Neural cell (in vitro differentiated cells): ENCODE data around the gene MDGA2. TPM values are rescaled to one million over a fixed set of nuclear protein-coding genes. Genes with fewer than 3 reads are reported as not detected.
"Not testable (repeated sequence)": the region's sequence is repeated elsewhere in the genome, so short reads cannot be mapped to it uniquely, and the experiment has no call there.

ENCODE experiments used
- H2AFZ ChIP-seq: fragments of 200-600, 300-800 bp; sonication (generic), shearing (Covaris generic); 2 replicates; pipeline ENCODE4 v1.6.0; 2014; ENCODE audit warnings: low read depth, mild to moderate bottlenecking, antibody characterized with exemption, low read length, moderate library complexity
- H3F3A ChIP-seq: fragments of 200-600 bp; shearing (Covaris generic); 2 replicates; pipeline ENCODE4 v1.6.1; 2016; ENCODE audit warnings: mild to moderate bottlenecking, moderate library complexity, mixed read lengths, antibody characterized with exemption, low read length; ENCODE audit not compliant: insufficient read depth, poor library complexity, severe bottlenecking
- H3K27ac ChIP-seq: fragments of 200-600, 300-800 bp; sonication (generic), shearing (Covaris generic); 2 replicates; pipeline ENCODE4 v1.5.1; 2014; ENCODE audit warnings: mild to moderate bottlenecking, low read length, moderate library complexity
- H3K27me3 ChIP-seq: fragments of 300-800, 200-600 bp; sonication (generic), shearing (Covaris generic); 2 replicates; pipeline ENCODE4 v1.6.0; 2014; ENCODE audit warnings: mild to moderate bottlenecking, low read depth, low read length, moderate library complexity; ENCODE audit not compliant: insufficient read depth
- H3K36me3 ChIP-seq: fragments of 300-800, 200-600 bp; sonication (generic), shearing (Covaris generic); 2 replicates; pipeline ENCODE4 v1.5.1; 2014; ENCODE audit warnings: mild to moderate bottlenecking, antibody characterized with exemption, low read length, moderate library complexity; ENCODE audit not compliant: insufficient read depth
- H3K4me2 ChIP-seq: fragments of 300-800, 200-600 bp; sonication (generic), shearing (Covaris generic); 2 replicates; pipeline ENCODE4 v1.6.0; 2014; ENCODE audit warnings: mild to moderate bottlenecking, low read length
- H3K4me3 ChIP-seq: fragments of 300-800, 200-600 bp; sonication (generic), shearing (Covaris generic); 2 replicates; pipeline ENCODE4 v1.5.1; 2014; ENCODE audit warnings: mild to moderate bottlenecking, low read length, moderate library complexity
- H3K79me2 ChIP-seq: fragments of 200-600 bp; shearing (Covaris generic); replicated peaks from 2 replicates; pipeline ENCODE4 v1.6.0; 2014; ENCODE audit warnings: mild to moderate bottlenecking, low read length, moderate library complexity; ENCODE audit not compliant: insufficient read depth
- H3K9ac ChIP-seq: fragments of 300-800, 200-600 bp; sonication (generic), shearing (Covaris generic); 2 replicates; pipeline ENCODE4 v1.6.1; 2016; ENCODE audit warnings: mild to moderate bottlenecking, low read length, mixed read lengths
- H3K9me2 ChIP-seq: fragments of 200-600 bp; shearing (Covaris generic); 2 replicates; pipeline ENCODE4 v1.6.1; 2016; ENCODE audit warnings: mild to moderate bottlenecking, low read length, mixed read lengths; ENCODE audit not compliant: insufficient read depth
- H3K9me3 ChIP-seq: fragments of 200-600, 300-800 bp; sonication (generic), shearing (Covaris generic); 2 replicates; pipeline ENCODE4 v1.6.1; 2016; ENCODE audit warnings: mild to moderate bottlenecking, mixed run types, low read length, moderate library complexity, mixed read lengths
- H4K20me1 ChIP-seq: fragments of 200-600 bp; shearing (Covaris generic); 2 replicates; pipeline ENCODE4 v1.6.1; 2016; ENCODE audit warnings: mild to moderate bottlenecking, mixed run types; ENCODE audit not compliant: insufficient read depth
- CTCF ChIP-seq: fragments of 450-650 bp; IDR thresholded peaks from 2 replicates; pipeline ENCODE4 v1.5.1; 2014; ENCODE audit warnings: antibody characterized with exemption, mild to moderate bottlenecking, moderate library complexity; ENCODE audit not compliant: poor library complexity, severe bottlenecking
- EP300 ChIP-seq: fragments of 450-650 bp; conservative IDR thresholded peaks from 2 replicates; pipeline ENCODE4 v1.6.1; 2014; ENCODE audit warnings: antibody characterized with exemption, mild to moderate bottlenecking, moderate library complexity; ENCODE audit not compliant: poor library complexity, severe bottlenecking
- EZH2 ChIP-seq: fragments of 200-600, 300-800 bp; shearing (Covaris generic), sonication (generic); IDR thresholded peaks from 2 replicates; pipeline ENCODE4 v1.6.1; 2014; ENCODE audit warnings: antibody characterized with exemption, low read length, borderline replicate concordance, mild to moderate bottlenecking; ENCODE audit not compliant: insufficient read depth, poor library complexity, severe bottlenecking
- MXI1 ChIP-seq: fragments of 450-650 bp; conservative IDR thresholded peaks from 2 replicates; pipeline ENCODE4 v1.6.1; 2014; ENCODE audit warnings: antibody characterized with exemption, mild to moderate bottlenecking; ENCODE audit not compliant: poor library complexity, severe bottlenecking
- POLR2AphosphoS5 ChIP-seq: IDR thresholded peaks from 2 replicates; pipeline ENCODE4 v1.6.1; 2012
- RAD21 ChIP-seq: fragments of 450-650 bp; conservative IDR thresholded peaks from 2 replicates; pipeline ENCODE4 v1.6.1; 2014; ENCODE audit warnings: antibody characterized with exemption, mild to moderate bottlenecking, moderate library complexity
- REST ChIP-seq: IDR thresholded peaks from 2 replicates; pipeline ENCODE4 v1.6.1; 2012; ENCODE audit warnings: borderline replicate concordance
- SMC3 ChIP-seq: fragments of 450-650 bp; conservative IDR thresholded peaks from 2 replicates; pipeline ENCODE4 v1.6.1; 2014; ENCODE audit warnings: antibody characterized with exemption, mild to moderate bottlenecking, moderate library complexity; ENCODE audit not compliant: poor library complexity
- TAF1 ChIP-seq: IDR thresholded peaks from 2 replicates; pipeline ENCODE4 v1.6.1; 2012; ENCODE audit warnings: low read depth
- polyA plus RNA-seq: library from polyadenylated mRNA; depleted of rRNA; stranded (reverse); fragments of >200 nt; gene quantifications from 2 replicates; pipeline ENCODE4 v1.2.3, GENCODE V29; 2014

MDGA2 gene
- polyA plus RNA-seq, 1 donor from 2014 or later = 3.8 TPM

- H3K4me3 ChIP-seq = no peak overlapping the region
- no peak overlapping the region for H3K4me2 ChIP-seq
- no peaks in the 10 kb centered on the region for H4K20me1 ChIP-seq
- H2AFZ ChIP-seq = no peak overlapping the region
- no peaks in the 10 kb centered on the region for H3K9me2 ChIP-seq
- no peaks in the 10 kb centered on the region for H3K36me3 ChIP-seq
- no peaks in the 10 kb centered on the region for H3F3A ChIP-seq
- no peaks in the 10 kb centered on the region for H3K79me2 ChIP-seq
- H3K27ac ChIP-seq = no peak overlapping the region
- no peaks in the 10 kb centered on the region for H3K27me3 ChIP-seq
- no peak overlapping the region for H3K9ac ChIP-seq
- TF ChIP-seq TAF1 (no peak), CTCF (no peak), REST (no peak)
- no peaks in the 10 kb centered on the region for H3K9me3 ChIP-seq
Observed at GRCh38 chr14:46920542-46920941, 754.9 kb downstream of the MDGA2 start.

- not testable (repeated sequence) for H3K27ac ChIP-seq, H3K9me2 ChIP-seq, H4K20me1 ChIP-seq, H3F3A ChIP-seq, H2AFZ ChIP-seq, H3K9me3 ChIP-seq, H3K27me3 ChIP-seq, H3K4me2 ChIP-seq, H3K9ac ChIP-seq, H3K4me3 ChIP-seq, H3K79me2 ChIP-seq, H3K36me3 ChIP-seq
Observed at GRCh38 chr14:46915539-46915938, 759.9 kb downstream of the MDGA2 start.

GRCh38 chr14:46902837-46903236 is 772.6 kb downstream of the MDGA2 start:
- Histone ChIP-seq H3K9me3 (no peaks in the 10 kb centered on the region), H3K36me3 (no peaks in the 10 kb centered on the region), H3K9ac (no peak overlapping the region), H3F3A (no peaks in the 10 kb centered on the region), H3K27ac (no peak overlapping the region), H3K79me2 (no peaks in the 10 kb centered on the region), H3K4me3 (no peak overlapping the region), H3K9me2 (no peaks in the 10 kb centered on the region), H3K27me3 (no peaks in the 10 kb centered on the region), H4K20me1 (no peaks in the 10 kb centered on the region), H3K4me2 (no peak overlapping the region), H2AFZ (no peak overlapping the region)
- TF ChIP-seq EZH2 = no peak
- no peak for TF ChIP-seq SMC3
- no peak for TF ChIP-seq MXI1
- no peak for TF ChIP-seq CTCF
- TF ChIP-seq TAF1 = no peak
- no peak for TF ChIP-seq REST
- TF ChIP-seq RAD21 = no peak
- no peak for TF ChIP-seq EP300
- no peak for TF ChIP-seq POLR2AphosphoS5
